T-helper 2 cell treated with Interferon-gamma antibody and Interleukin-4, amounts not matched to agents 5 μg/mL and 100 μg/mL, for 36 hours (primary cell): ENCODE data around the gene RPH3AL.
"Not testable (repeated sequence)": the region's sequence is repeated elsewhere in the genome, so short reads cannot be mapped to it uniquely, and the experiment has no call there.

ENCODE experiments used
- DNase-seq: peaks from one replicate; pipeline ENCODE4 v3.0.0; 2021; ENCODE audit warnings: low spot score
- H3K27ac Mint-ChIP-seq: one replicate; pipeline ENCODE4 v1.8.0; 2021; ENCODE audit warnings: mild to moderate bottlenecking, mixed read lengths
- H3K27me3 Mint-ChIP-seq: one replicate; pipeline ENCODE4 v1.8.0; 2021; ENCODE audit warnings: low read depth, mixed read lengths
- H3K36me3 Mint-ChIP-seq: one replicate; pipeline ENCODE4 v1.8.0; 2021; ENCODE audit warnings: low read depth, mixed read lengths
- H3K4me1 Mint-ChIP-seq: one replicate; pipeline ENCODE4 v1.8.0; 2021; ENCODE audit warnings: low read depth, mixed read lengths
- H3K4me3 Mint-ChIP-seq: one replicate; pipeline ENCODE4 v1.8.0; 2022; ENCODE audit warnings: mild to moderate bottlenecking, moderate library complexity, mixed read lengths
- H3K9me3 Mint-ChIP-seq: one replicate; pipeline ENCODE4 v1.8.0; 2021; ENCODE audit warnings: mixed read lengths

The RPH3AL gene

DNA sequence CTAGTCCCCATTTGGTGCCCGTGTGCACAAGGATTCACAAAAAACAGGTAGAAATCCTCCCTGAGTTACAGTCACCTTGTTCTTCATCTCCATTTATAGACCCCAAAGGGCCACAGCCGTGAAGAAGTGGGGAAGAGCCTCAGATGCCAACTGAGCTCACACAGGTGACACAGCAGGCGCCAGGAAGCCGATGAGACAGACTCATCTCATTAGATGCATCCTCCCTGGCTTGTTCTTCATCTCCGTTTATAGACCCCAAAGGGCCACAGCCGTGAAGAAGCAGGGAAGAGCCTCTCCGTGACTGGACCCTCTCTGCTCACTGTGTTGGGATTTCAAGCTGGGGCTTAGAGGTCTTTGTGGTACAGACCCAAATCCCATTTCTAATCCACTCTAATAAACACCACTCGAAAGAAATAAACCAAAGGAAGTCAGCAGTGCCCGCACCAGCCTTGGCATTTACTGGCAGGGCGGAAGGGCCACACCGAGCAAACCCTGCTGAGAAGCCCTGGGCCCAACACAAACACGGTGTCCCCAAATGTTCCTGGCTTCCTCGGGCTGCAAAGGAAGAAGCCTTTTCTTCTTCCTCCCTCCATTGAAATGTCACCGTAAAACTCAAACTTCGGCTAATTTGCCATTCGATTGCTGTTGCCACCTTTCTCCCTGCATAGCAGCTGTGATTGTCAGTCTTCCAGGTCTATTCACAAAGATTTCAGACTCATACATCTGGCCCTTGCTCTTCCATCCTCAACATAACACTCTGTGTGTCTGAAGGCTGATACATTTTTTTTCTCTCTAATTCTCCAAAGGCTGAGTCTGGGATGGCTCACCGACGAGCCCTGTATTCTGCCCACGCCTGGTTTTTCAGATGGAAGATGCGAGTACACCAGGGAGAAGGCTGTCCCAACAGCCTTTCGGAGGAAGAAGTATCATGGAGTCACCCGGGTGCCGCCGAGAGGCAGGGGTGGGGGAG lies 126.2 kb downstream of the RPH3AL start:
- Mint-ChIP-seq H3K4me1 (no peaks in the 10 kb centered on the region), H3K4me3 (no peak overlapping the region), H3K9me3 (no peaks in the 10 kb centered on the region), H3K27me3 (no peaks in the 10 kb centered on the region), H3K27ac (no peak overlapping the region), H3K36me3 (no peaks in the 10 kb centered on the region)
- no peak for DNase-seq

DNA sequence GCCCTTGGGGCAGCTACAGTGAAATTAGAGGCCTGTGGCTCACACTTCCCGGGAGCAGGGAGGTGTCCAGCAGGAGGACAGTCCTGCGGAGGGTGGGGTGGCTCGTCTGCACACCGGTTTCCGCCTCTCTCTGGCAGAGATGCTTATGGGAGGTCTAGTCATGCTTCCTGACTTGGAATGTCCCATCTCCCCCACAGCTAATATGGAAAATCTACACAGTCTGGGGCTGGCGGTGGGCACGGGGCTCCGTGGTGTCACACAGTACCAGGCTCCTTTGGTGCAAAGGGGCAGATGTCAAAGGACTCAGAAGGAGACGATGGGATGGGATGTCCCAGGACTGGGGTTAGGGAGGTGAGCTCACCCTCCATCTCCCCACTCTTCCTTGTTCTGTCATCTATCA lies 127.1 kb downstream of the RPH3AL start:
- Mint-ChIP-seq H3K4me3 (no peak overlapping the region), H3K27me3 (no peaks in the 10 kb centered on the region), H3K4me1 (no peaks in the 10 kb centered on the region), H3K9me3 (no peaks in the 10 kb centered on the region), H3K27ac (no peak overlapping the region), H3K36me3 (no peaks in the 10 kb centered on the region)
- no peak for DNase-seq

DNA sequence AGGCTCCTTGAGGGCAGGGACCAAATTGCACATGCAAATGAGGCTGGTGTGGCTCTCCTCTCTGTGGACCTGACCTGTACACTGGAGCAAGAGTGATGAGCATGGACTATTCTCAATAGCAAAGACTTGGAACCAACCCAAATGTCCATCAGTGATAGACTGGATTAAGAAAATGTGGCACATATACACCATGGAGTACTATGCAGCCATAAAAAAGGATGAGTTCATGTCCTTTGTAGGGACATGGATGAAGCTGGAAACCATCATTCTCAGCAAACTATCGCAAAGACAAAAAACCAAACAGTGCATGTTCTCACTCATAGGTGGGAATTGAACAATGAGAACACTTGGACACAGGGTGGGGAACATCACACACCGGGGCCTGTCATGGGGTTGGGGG lies 128.0 kb downstream of the RPH3AL start:
- H3K4me3 Mint-ChIP-seq, H3K27me3 Mint-ChIP-seq, H3K9me3 Mint-ChIP-seq, H3K27ac Mint-ChIP-seq, H3K4me1 Mint-ChIP-seq, DNase-seq, H3K36me3 Mint-ChIP-seq: not testable (repeated sequence)

DNA sequence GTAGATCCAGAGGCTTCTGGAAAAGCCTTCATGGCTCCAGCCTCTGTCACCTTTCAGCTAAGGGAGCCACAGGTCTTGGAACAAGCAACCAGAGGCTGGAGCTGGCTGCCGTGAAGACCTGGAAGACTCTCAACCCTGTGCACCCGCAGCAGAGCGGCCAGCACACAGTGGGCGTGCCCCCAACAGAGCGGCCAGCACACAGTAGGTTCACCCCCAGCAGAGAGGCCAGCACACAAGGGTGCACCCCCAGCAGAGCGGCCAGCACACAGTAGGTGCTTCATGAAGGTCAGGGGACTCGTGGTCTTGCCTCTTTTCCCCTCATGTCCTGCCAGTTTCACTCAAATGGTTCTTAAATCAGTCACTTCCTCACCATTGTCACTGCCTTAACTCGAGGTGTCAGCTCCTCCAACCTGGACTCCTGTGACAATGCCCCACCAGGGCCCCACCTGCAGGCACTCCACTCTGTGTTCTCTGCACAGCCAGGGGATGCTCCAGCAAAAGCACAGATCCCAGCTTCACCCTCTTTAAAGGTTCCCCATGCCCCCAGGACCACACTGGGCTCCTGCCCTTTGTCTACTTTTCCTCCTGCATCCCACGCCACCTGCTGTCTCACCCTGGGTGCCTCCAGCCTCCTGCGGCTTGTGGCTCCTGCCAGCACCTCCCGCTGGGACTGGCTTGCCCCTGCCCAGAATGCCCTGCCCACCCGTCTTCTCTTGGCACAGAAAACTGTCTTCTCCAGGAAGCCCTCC lies 128.7 kb downstream of the RPH3AL start:
- DNase-seq = no peak
- no peak overlapping the region for H3K4me3 Mint-ChIP-seq
- no peaks in the 10 kb centered on the region for H3K9me3 Mint-ChIP-seq
- no peak overlapping the region for H3K27ac Mint-ChIP-seq
- H3K27me3 Mint-ChIP-seq = no peaks in the 10 kb centered on the region
- H3K4me1 Mint-ChIP-seq = no peaks in the 10 kb centered on the region
- H3K36me3 Mint-ChIP-seq = no peaks in the 10 kb centered on the region

DNA sequence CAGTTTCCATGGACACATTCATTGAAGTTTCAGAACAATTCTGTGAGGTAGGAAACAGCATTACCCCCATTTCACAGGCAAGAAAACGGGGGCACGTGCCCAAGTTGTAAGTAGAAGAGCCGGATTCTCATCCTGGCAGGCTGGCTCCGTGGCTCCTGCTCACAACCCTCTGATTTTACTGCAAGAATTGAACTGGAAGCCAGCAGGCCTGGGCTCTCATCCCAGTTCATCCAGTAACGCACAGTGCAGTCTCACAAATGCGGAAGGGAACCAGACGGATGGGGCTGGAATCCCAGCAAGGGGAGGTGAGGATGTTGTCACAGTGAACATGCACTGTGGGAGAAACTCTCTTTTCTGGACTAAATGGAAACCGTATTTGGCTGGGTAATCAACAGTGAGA lies 130.4 kb downstream of the RPH3AL start:
- no peak for DNase-seq
- no peaks in the 10 kb centered on the region for H3K36me3 Mint-ChIP-seq
- H3K4me1 Mint-ChIP-seq = no peaks in the 10 kb centered on the region
- no peaks in the 10 kb centered on the region for H3K9me3 Mint-ChIP-seq
- H3K27me3 Mint-ChIP-seq = no peaks in the 10 kb centered on the region
- H3K27ac Mint-ChIP-seq = no peak overlapping the region
- no peak overlapping the region for H3K4me3 Mint-ChIP-seq

DNA sequence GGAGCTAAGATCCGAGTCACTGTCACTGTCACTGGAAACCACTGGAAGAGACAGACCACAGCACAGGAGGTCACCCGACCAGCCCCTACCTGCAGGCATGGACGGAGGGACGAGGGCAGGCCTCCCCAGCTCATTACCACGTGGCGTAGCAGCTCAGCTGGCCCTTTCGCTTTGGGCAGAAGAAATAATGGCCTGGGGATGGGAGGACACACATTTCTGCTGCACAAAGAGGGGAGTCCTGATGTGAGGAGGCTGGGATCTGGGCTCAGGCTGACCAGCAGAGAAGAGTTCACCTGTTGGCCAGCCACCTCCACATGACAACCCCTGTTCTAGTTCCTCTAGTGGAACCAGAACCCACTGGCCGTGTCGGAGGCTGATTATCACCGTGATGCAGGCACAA lies 132.9 kb downstream of the RPH3AL start:
- H3K4me1 Mint-ChIP-seq = no peaks in the 10 kb centered on the region
- DNase-seq = no peak
- no peak overlapping the region for H3K4me3 Mint-ChIP-seq
- H3K27me3 Mint-ChIP-seq = no peaks in the 10 kb centered on the region
- no peaks in the 10 kb centered on the region for H3K36me3 Mint-ChIP-seq
- no peaks in the 10 kb centered on the region for H3K9me3 Mint-ChIP-seq
- H3K27ac Mint-ChIP-seq = no peak overlapping the region

DNA sequence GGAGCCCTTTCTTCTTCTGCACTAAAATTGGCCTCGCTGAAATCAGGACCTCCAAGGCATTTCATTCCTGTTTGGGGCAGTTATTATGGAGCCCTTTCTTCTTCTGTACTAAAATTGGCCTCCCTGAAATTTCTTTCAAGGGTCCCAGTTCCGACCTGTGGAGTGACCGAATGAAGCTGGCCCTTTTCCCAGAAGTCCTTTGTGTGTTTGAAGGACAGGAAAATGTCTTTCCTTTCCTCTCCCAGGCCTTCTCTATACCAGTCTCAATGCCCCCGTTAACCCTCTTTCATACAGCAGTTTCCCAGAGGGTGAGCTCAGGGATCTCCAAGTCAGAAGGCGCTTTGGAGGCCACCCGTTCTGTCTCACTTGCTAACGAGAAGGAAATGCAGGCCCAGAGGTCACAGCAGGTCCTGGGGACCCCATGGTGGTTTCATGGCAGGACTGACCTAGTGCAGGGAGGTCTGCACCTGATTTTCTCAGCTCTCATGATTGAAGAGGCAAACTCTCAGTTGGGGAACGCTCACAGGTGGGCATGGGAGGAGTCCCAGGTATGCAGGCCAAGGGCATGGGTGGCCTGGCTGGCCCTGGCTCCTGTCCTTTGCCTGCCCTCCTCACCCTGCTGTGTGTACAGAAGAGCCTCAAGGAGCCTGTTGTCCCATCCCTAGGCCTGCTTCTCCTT lies 134.0 kb downstream of the RPH3AL start:
- no peak for DNase-seq
- Mint-ChIP-seq H3K27me3 (no peaks in the 10 kb centered on the region), H3K9me3 (no peaks in the 10 kb centered on the region)

DNA sequence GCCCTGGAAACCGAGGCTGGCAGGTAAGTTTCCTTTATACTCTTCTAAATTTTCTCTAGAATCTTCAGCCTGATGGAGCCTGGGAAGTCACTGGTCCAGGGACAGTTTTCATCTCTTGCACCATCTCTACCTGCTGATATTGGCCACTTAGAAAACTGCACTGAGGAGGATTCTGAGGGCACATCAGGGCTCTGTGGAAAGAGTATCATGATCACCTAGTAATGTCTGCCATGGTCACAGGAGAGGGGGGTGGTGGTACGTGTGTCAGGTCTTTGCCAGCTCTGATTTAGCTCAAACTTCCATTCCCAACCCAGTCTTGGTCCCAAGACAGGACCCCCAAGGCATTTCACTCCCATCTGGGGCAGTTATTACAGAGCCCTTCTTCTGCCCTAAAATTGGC lies 136.0 kb downstream of the RPH3AL start:
- Mint-ChIP-seq H3K4me1 (no peaks in the 10 kb centered on the region), H3K27me3 (no peaks in the 10 kb centered on the region), H3K27ac (no peak overlapping the region), H3K36me3 (no peaks in the 10 kb centered on the region), H3K9me3 (no peaks in the 10 kb centered on the region), H3K4me3 (no peak overlapping the region)
- no peak for DNase-seq

More for the DNA sequence above, 134.0 kb downstream of the RPH3AL start:
- Mint-ChIP-seq H3K36me3 (no peaks in the 10 kb centered on the region), H3K4me1 (no peaks in the 10 kb centered on the region), H3K27ac (no peak overlapping the region), H3K4me3 (no peak overlapping the region)

DNA sequence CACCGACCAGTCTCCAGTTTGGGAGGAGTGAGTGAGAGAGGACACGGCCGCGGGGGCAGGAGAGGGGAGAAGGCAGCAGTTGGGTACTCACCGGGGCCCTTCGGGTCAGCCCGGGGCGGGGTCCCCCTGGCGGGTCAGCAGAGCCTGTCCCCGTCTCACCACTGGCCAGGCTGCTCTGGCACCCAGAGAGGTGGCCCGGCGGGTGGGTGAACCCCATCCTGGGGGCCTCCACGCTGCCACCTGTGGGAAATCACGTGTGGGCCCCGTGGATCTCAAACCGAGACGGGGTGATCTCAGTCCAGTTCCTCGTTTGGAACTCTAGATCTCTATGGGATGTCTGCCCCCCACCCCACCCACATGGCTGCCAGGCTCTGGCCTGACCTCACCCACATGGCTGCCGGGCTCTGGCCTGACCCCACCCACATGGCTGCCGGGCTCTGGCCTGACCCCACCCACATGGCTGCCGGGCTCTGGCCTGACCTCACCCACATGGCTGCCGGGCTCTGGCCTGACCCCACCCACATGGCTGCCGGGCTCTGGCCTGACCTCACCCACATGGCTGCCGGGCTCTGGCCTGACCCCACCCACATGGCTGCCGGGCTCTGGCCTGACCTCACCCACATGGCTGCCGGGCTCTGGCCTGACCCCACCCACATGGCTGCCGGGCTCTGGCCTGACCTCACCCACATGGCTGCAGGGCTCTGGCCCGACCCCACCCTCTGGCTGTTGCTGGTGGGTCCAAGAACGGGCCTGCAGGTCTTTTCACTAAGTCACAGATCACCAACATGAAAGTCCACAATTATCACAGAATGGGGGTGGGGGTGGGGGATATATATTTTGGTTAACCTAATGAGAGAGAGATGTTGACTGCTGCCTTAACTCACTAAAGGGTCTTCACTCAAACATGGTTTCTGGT lies 136.8 kb downstream of the RPH3AL start:
- H3K36me3 Mint-ChIP-seq, DNase-seq, H3K9me3 Mint-ChIP-seq, H3K27me3 Mint-ChIP-seq, H3K27ac Mint-ChIP-seq, H3K4me1 Mint-ChIP-seq, H3K4me3 Mint-ChIP-seq: not testable (repeated sequence)

DNA sequence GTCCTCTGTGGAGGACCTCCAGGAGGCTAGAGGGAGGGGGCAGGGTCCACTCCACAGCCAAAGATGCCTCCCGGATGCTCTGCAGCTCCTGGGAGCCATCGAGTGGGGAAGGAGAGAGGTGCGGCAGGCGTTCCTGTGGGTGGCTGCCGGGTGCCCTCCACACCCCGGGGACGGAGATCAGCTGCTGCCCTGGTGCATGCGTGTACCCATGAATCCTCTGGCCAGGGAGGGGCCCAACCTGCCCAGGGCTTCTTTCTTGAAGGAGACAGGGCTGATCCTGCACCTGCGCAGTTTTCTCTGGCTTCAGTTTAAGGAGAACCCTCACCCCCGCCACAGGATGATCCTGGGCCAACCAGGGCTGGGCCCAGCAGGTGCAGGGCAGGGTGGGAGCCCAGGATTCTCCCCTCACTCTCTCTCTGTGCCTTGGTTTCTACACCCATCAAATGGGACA lies 137.7 kb downstream of the RPH3AL start:
- Mint-ChIP-seq H3K4me3 (no peak overlapping the region), H3K36me3 (no peaks in the 10 kb centered on the region), H3K27me3 (peaks cover 3% of the 10 kb centered on the region), H3K4me1 (no peaks in the 10 kb centered on the region), H3K9me3 (no peaks in the 10 kb centered on the region), H3K27ac (no peak overlapping the region)
- no peak for DNase-seq

DNA sequence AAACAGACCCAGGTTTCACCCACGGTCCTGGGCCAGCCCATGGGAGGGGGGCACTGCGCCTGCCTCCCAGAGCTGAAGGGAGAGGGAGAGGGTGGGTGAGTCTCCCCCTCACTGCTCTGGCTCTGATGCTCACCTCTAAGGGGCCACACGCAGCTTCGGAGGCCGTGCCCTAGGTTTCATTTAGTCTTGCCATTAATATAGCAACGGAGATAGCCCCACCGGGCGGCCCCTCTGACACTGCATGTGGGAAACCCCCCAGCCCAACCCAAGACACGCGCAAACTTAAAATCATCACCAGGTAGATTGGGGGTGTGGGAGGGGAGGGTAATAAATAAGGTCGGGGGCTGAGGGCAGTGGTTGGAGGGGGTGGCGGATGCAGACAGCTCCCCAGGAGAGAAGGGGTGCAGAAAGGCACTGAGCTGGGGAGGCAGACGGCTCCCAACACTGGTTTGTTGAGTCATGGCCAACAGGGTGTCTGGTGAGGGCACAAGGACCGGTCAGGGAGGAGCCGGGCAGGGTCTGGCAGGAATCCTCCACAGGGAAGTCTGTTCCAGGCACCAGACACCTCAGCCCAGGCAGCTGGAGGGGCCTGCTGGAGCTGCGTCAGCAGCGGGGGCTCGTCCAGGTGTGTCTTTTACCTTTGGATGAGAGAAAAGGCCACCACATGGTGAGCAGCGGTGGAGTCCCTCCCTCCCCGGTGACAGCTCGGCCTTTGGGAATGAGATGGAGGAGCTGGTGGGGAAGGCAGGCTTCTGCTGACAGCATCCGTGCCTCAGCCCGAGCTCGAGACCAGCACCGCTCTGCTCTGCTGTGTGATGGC lies 139.1 kb downstream of the RPH3AL start:
- no peak for DNase-seq
- H3K9me3 Mint-ChIP-seq = no peaks in the 10 kb centered on the region
- H3K4me1 Mint-ChIP-seq = no peaks in the 10 kb centered on the region
- H3K27me3 Mint-ChIP-seq = peaks cover 6% of the 10 kb centered on the region
- H3K4me3 Mint-ChIP-seq = no peak overlapping the region
- H3K27ac Mint-ChIP-seq = no peak overlapping the region
- no peaks in the 10 kb centered on the region for H3K36me3 Mint-ChIP-seq

DNA sequence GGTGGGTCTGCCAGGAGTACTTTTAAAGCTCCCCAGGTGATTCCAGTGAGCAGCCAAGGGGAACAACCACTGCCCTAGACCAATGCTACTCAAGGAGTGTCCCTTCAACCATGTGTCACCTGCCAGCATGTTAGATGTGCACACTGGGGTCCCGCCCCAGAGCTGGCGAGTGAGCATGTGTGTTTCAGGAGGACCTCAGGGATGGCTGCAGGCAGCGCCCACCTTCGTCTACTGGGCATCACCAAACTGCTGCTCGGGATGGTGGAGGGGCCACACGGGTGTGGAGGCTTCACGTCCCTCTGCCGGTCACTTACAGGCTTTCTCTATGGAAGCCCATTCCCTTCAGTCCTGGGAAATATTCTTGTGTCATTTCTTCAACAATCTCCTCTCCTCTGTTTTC lies 142.2 kb downstream of the RPH3AL start:
- no peak for DNase-seq
- no peak overlapping the region for H3K27ac Mint-ChIP-seq
- peaks cover 15% of the 10 kb centered on the region for H3K27me3 Mint-ChIP-seq
- no peaks in the 10 kb centered on the region for H3K9me3 Mint-ChIP-seq
- no peak overlapping the region for H3K4me3 Mint-ChIP-seq
- no peaks in the 10 kb centered on the region for H3K4me1 Mint-ChIP-seq
- H3K36me3 Mint-ChIP-seq = no peaks in the 10 kb centered on the region

DNA sequence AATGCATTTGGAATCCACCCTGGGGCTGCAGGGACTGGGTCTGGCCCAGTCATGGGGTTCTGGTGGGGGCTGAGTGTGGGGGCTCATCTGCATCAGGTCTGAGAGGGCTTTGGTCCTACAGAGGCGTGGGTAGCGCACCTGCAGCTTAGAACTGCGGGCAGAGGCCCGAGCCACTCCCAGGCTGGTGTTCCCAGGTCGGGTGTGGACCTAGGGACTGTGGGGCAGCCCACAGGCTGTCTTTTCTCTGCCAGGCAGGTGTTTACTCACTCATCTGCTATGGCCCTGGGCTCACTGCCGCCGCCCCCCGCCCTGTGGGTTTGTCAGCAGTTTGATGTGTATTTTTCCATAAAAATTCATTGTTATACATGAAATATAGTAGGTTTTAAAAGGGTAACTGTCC lies 144.2 kb downstream of the RPH3AL start:
- DNase-seq = no peak
- Mint-ChIP-seq H3K27me3 (peaks cover 15% of the 10 kb centered on the region), H3K27ac (no peak overlapping the region), H3K4me3 (no peak overlapping the region), H3K36me3 (no peaks in the 10 kb centered on the region), H3K4me1 (no peaks in the 10 kb centered on the region), H3K9me3 (no peaks in the 10 kb centered on the region)
